Measurements from ENCODE around the gene ARHGEF12.

Gene ARHGEF12

GRCh38 chr11:120318906-120319305 lies 17.3 kb upstream of the ARHGEF12 start:
- H3K9me3 ChIP-seq (ENCODE audit: control insufficient read depth, insufficient read depth, low read length) = no peaks in the 10 kb centered on the region
- no peak for DNase-seq (ENCODE audit: low read depth, low spot score)
- no peak overlapping the region for H3K4me3 ChIP-seq (ENCODE audit: low read length)
- H3K4me1 ChIP-seq (ENCODE audit: control insufficient read depth, insufficient read depth, low read length) = peaks cover 4% of the 10 kb centered on the region; the same call in 1 of the 2 replicates
- H3K27me3 ChIP-seq (ENCODE audit: control insufficient read depth, insufficient read depth, low read length) = no peaks in the 10 kb centered on the region; the same call in 1 of the 2 replicates
- WGBS (ENCODE audit: insufficient coverage, insufficient read length) = 100% methylated on average over 2 of the region's 4 CpGs
- H3K27ac ChIP-seq (ENCODE audit: low read length) = no peak overlapping the region
- no peaks in the 10 kb centered on the region for H3K36me3 ChIP-seq (ENCODE audit: control insufficient read depth, insufficient read depth, low read length)

- no peaks in the 10 kb centered on the region for H3K4me1 ChIP-seq (ENCODE audit: control insufficient read depth, insufficient read depth, low read length)
- no peaks in the 10 kb centered on the region; the same call in 1 of the 2 replicates for H3K27me3 ChIP-seq (ENCODE audit: control insufficient read depth, insufficient read depth, low read length)
- H3K4me3 ChIP-seq (ENCODE audit: low read length) = peak within 1 kb of the TSS; percentile 79
- DNase-seq (ENCODE audit: low read depth, low spot score) = peak; percentile 63
- no peaks in the 10 kb centered on the region for H3K9me3 ChIP-seq (ENCODE audit: control insufficient read depth, insufficient read depth, low read length)
- no peak within 1 kb of the TSS for H3K27ac ChIP-seq (ENCODE audit: low read length)
- H3K36me3 ChIP-seq (ENCODE audit: control insufficient read depth, insufficient read depth, low read length) = peaks cover under 1% of the 10 kb centered on the region; the same call in 1 of the 2 replicates
- WGBS (ENCODE audit: insufficient coverage, insufficient read length) = no CpG with 5 or more reads among the region's 84 CpGs
These were observed 11.0 kb upstream of the ARHGEF12 start, which contains the start of gene TLCD5 for GRCh38 chr11:120324932-120325810. TLCD5 (plus strand) TSS chr11:120325299; CDS start chr11:120327442, 2,143 bp downstream.

GRCh38 chr11:120326228-120326627 lies 10.0 kb upstream of the ARHGEF12 start:
- peaks cover 2% of the 10 kb centered on the region; the same call in 1 of the 2 replicates for H3K36me3 ChIP-seq (ENCODE audit: control insufficient read depth, insufficient read depth, low read length)
- no peak for DNase-seq (ENCODE audit: low read depth, low spot score)
- no peaks in the 10 kb centered on the region for H3K4me1 ChIP-seq (ENCODE audit: control insufficient read depth, insufficient read depth, low read length)
- H3K4me3 ChIP-seq (ENCODE audit: low read length) = no peak overlapping the region
- no peak overlapping the region for H3K27ac ChIP-seq (ENCODE audit: low read length)
- no peaks in the 10 kb centered on the region; the same call in 1 of the 2 replicates for H3K27me3 ChIP-seq (ENCODE audit: control insufficient read depth, insufficient read depth, low read length)
- no peaks in the 10 kb centered on the region for H3K9me3 ChIP-seq (ENCODE audit: control insufficient read depth, insufficient read depth, low read length)
- WGBS (ENCODE audit: insufficient coverage, insufficient read length) = no CpG with 5 or more reads among the region's 3 CpGs

- no CpG with 5 or more reads among the region's 4 CpGs for WGBS (ENCODE audit: insufficient coverage, insufficient read length)
- Histone ChIP-seq H3K27ac (ENCODE audit: low read length) (no peak overlapping the region), H3K4me3 (ENCODE audit: low read length) (no peak overlapping the region)
These were observed 9.3 kb upstream of the ARHGEF12 start for GRCh38 chr11:120326845-120327281.

GRCh38 chr11:120327311-120327710 lies 8.9 kb upstream of the ARHGEF12 start:
- Histone ChIP-seq H3K27me3 (ENCODE audit: control insufficient read depth, insufficient read depth, low read length) (no peaks in the 10 kb centered on the region), H3K36me3 (ENCODE audit: control insufficient read depth, insufficient read depth, low read length) (peaks cover 2% of the 10 kb centered on the region; the same call in 1 of the 2 replicates), H3K27ac (ENCODE audit: low read length) (no peak overlapping the region), H3K4me3 (ENCODE audit: low read length) (no peak overlapping the region), H3K9me3 (ENCODE audit: control insufficient read depth, insufficient read depth, low read length) (no peaks in the 10 kb centered on the region), H3K4me1 (ENCODE audit: control insufficient read depth, insufficient read depth, low read length) (no peaks in the 10 kb centered on the region)
- no CpG with 5 or more reads among the region's 4 CpGs for WGBS (ENCODE audit: insufficient coverage, insufficient read length)
- DNase-seq (ENCODE audit: low read depth, low spot score) = no peak

More at GRCh38 chr11:120326845-120327281, 9.3 kb upstream of the ARHGEF12 start:
- no peaks in the 10 kb centered on the region for H3K9me3 ChIP-seq (ENCODE audit: control insufficient read depth, insufficient read depth, low read length)
- no peaks in the 10 kb centered on the region for H3K4me1 ChIP-seq (ENCODE audit: control insufficient read depth, insufficient read depth, low read length)
- peaks cover 2% of the 10 kb centered on the region; the same call in 1 of the 2 replicates for H3K36me3 ChIP-seq (ENCODE audit: control insufficient read depth, insufficient read depth, low read length)
- no peaks in the 10 kb centered on the region for H3K27me3 ChIP-seq (ENCODE audit: control insufficient read depth, insufficient read depth, low read length)
- DNase-seq (ENCODE audit: low read depth, low spot score) = no peak

- Histone ChIP-seq H3K4me1 (ENCODE audit: control insufficient read depth, insufficient read depth, low read length) (no peaks in the 10 kb centered on the region), H3K27me3 (ENCODE audit: control insufficient read depth, insufficient read depth, low read length) (no peaks in the 10 kb centered on the region), H3K9me3 (ENCODE audit: control insufficient read depth, insufficient read depth, low read length) (no peaks in the 10 kb centered on the region), H3K36me3 (ENCODE audit: control insufficient read depth, insufficient read depth, low read length) (peaks cover 2% of the 10 kb centered on the region; the same call in 1 of the 2 replicates), H3K27ac (ENCODE audit: low read length) (no peak overlapping the region), H3K4me3 (ENCODE audit: low read length) (no peak overlapping the region)
- WGBS (ENCODE audit: insufficient coverage, insufficient read length) = 100% methylated on average over 2 of the region's 3 CpGs
- no peak for DNase-seq (ENCODE audit: low read depth, low spot score)
These were observed 6.7 kb upstream of the ARHGEF12 start for GRCh38 chr11:120329556-120329955.

GRCh38 chr11:120330045-120330444 lies 6.2 kb upstream of the ARHGEF12 start:
- Histone ChIP-seq H3K9me3 (ENCODE audit: control insufficient read depth, insufficient read depth, low read length) (no peaks in the 10 kb centered on the region), H3K36me3 (ENCODE audit: control insufficient read depth, insufficient read depth, low read length) (peaks cover 2% of the 10 kb centered on the region; the same call in 1 of the 2 replicates), H3K27me3 (ENCODE audit: control insufficient read depth, insufficient read depth, low read length) (no peaks in the 10 kb centered on the region), H3K4me1 (ENCODE audit: control insufficient read depth, insufficient read depth, low read length) (no peaks in the 10 kb centered on the region), H3K4me3 (ENCODE audit: low read length) (no peak overlapping the region), H3K27ac (ENCODE audit: low read length) (no peak overlapping the region)
- no CpG with 5 or more reads among the region's 6 CpGs for WGBS (ENCODE audit: insufficient coverage, insufficient read length)
- no peak for DNase-seq (ENCODE audit: low read depth, low spot score)

- Histone ChIP-seq H3K4me1 (ENCODE audit: control insufficient read depth, insufficient read depth, low read length) (no peaks in the 10 kb centered on the region), H3K4me3 (ENCODE audit: low read length) (no peak overlapping the region), H3K27ac (ENCODE audit: low read length) (no peak overlapping the region), H3K36me3 (ENCODE audit: control insufficient read depth, insufficient read depth, low read length) (peaks cover 2% of the 10 kb centered on the region; the same call in 1 of the 2 replicates), H3K9me3 (ENCODE audit: control insufficient read depth, insufficient read depth, low read length) (no peaks in the 10 kb centered on the region), H3K27me3 (ENCODE audit: control insufficient read depth, insufficient read depth, low read length) (no peaks in the 10 kb centered on the region)
- WGBS (ENCODE audit: insufficient coverage, insufficient read length) = no CpG with 5 or more reads among the region's 2 CpGs
- no peak for DNase-seq (ENCODE audit: low read depth, low spot score)
These were observed 4.8 kb upstream of the ARHGEF12 start for GRCh38 chr11:120331301-120331996.

- H3K36me3 ChIP-seq (ENCODE audit: control insufficient read depth, insufficient read depth, low read length) = peaks cover 2% of the 10 kb centered on the region; the same call in 1 of the 2 replicates
- no peak for DNase-seq (ENCODE audit: low read depth, low spot score)
- H3K4me1 ChIP-seq (ENCODE audit: control insufficient read depth, insufficient read depth, low read length) = no peaks in the 10 kb centered on the region
- no peak overlapping the region for H3K27ac ChIP-seq (ENCODE audit: low read length)
- no peak overlapping the region for H3K4me3 ChIP-seq (ENCODE audit: low read length)
- H3K27me3 ChIP-seq (ENCODE audit: control insufficient read depth, insufficient read depth, low read length) = no peaks in the 10 kb centered on the region
- no peaks in the 10 kb centered on the region for H3K9me3 ChIP-seq (ENCODE audit: control insufficient read depth, insufficient read depth, low read length)
- WGBS (ENCODE audit: insufficient coverage, insufficient read length) = no CpG with 5 or more reads among the region's 5 CpGs
These were observed 3.1 kb upstream of the ARHGEF12 start for GRCh38 chr11:120332822-120333716.

Data from iPS DF 6.9 (cell line).